ENCODE measurements around the gene APLP1.

Gene APLP1

DNA sequence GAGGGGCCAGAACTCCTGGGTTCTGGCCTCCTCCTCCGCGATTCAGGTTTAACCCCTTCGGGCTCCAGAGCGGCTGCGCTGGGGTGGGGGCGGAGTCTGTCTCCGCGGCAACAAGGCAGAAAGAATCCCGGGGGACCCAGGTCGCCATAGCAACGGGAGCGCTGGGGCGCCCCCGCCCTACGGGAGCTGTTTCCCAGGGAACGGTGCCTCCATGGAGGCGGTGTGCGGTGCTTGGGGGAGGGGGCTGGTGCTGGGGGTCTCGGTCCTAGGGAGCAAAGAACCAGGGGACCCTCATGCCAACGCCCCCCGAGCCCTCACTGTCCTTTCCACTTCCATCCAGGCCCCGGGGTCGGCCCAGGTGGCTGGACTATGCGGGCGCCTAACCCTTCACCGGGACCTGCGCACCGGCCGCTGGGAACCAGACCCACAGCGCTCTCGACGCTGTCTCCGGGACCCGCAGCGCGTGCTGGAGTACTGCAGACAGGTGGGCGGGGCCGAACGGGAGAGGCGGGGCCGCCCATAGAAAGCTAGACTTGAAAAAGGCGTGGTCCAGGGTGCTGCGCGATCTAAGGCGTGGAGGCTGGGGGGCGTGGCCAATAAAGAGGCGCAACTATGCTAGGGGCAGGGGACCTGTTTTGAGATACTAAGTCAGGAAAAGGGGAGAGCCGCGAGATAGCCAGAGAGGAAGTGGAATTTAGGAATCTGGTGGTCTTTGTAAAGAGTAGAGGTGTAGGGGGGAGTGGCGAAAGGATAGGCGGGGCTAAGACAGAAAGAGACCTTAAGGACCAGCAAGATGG lies 1.2 kb downstream of the APLP1 start:
- TF ChIP-seq, protein P1, sequence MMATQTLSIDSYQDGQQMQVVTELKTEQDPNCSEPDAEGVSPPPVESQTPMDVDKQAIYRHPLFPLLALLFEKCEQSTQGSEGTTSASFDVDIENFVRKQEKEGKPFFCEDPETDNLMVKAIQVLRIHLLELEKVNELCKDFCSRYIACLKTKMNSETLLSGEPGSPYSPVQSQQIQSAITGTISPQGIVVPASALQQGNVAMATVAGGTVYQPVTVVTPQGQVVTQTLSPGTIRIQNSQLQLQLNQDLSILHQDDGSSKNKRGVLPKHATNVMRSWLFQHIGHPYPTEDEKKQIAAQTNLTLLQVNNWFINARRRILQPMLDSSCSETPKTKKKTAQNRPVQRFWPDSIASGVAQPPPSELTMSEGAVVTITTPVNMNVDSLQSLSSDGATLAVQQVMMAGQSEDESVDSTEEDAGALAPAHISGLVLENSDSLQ (IDR thresholded peaks at IDR 0.05) = no peak
- TF ChIP-seq L3MBTL2 (conservative IDR thresholded peaks at IDR 0.05) = peak; percentile 94
- POLR2A ChIA-PET = interaction anchor here (0.6 to 2.7 kb wide), 6 partner anchors 31 to 222 kb away, joined by 3 to 10 read pairs (median 4); partner anchors contain the start of genes COX6B1, LIN37, NFKBID and PSENEN
- CTCF ChIA-PET = interaction anchor here (0.6 to 1.6 kb wide), 2 partner anchors 62 to 257 kb away, joined by 4 to 5 read pairs; no protein-coding TSS in a partner anchor
- peak; percentile 90 for DNase-seq (ENCODE audit: extremely low spot score)

DNA sequence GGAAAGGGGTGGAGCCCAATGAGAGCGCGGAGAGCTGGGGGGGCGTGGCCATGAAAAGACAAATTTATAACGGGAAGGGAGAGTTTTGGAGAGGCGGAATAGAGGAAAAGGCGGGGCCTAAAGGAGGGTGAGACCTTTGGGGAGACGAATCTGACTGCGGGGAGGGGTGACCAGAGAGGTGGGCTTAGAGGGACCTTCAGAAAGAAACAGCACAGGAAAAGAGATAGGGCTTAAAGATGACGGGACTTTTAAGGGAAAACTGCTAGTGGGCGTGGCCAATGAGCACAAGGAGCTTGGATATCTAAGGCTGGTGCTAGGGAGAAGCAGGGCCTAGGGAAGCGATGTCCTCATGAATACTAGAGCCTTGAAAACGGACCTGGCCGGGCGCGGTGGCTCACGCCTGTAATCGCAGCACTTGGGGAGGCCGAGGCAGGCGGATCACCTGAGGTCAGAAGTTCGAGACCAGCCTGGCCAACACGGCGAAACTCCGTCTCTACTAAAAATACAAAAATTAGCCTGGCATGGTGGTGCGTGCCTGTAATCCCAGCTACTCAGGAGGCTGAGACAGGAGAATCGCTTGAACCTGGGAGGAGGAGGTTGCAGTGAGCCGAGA lies 1.9 kb downstream of the APLP1 start:
- ChIA-PET CTCF (interaction anchor here (0.6 to 1.6 kb wide), 2 partner anchors 61 to 256 kb away, joined by 4 to 5 read pairs; no protein-coding TSS in a partner anchor), POLR2A (interaction anchor here (0.6 to 2.7 kb wide), 6 partner anchors 30 to 222 kb away, joined by 3 to 10 read pairs (median 4); partner anchors contain the start of genes COX6B1, LIN37, NFKBID and PSENEN)
- peak; percentile 79 for DNase-seq (ENCODE audit: extremely low spot score)

DNA sequence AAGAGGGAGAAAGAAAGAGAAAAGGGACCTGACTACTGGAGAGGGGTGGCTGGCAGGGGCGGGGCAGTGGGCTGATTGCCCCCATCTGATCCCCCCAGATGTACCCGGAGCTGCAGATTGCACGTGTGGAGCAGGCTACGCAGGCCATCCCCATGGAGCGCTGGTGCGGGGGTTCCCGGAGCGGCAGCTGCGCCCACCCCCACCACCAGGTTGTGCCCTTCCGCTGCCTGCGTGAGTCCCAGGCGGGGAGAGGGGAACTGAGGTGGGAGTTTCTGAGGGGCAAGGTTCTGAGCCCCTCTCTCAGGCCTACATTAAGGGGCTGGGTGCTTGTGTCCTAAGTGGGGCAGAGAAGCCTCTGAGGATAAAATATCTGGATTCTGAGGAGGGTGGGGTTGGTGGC lies 2.4 kb downstream of the APLP1 start:
- no peak for DNase-seq (ENCODE audit: extremely low spot score)
- POLR2A ChIA-PET = interaction anchor here (2.2 kb wide), 1 partner anchor 223 kb away, joined by 8 read pairs; the partner anchor contains the start of gene COX6B1
- CTCF ChIA-PET = interaction anchor here (1.6 kb wide), 1 partner anchor 60 kb away, joined by 4 read pairs; no protein-coding TSS in a partner anchor
- TF ChIP-seq BHLHE40 (IDR thresholded peaks at IDR 0.05; ENCODE audit: borderline replicate concordance) = no peak
- TF ChIP-seq TARDBP (IDR thresholded peaks at IDR 0.05) = no peak

DNA sequence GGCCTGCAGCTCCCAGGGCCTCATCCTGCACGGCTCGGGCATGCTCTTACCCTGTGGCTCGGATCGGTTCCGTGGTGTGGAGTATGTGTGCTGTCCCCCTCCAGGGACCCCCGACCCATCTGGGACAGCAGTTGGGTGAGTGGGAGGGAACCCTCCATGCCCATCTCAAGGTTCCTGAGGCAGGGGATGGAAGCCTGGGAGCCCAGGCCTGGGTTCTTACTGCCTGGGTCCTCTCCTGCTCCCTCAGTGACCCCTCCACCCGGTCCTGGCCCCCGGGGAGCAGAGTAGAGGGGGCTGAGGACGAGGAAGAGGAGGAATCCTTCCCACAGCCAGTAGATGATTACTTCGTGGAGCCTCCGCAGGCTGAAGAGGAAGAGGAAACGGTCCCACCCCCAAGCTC lies 3.2 kb downstream of the APLP1 start:
- POLR2A ChIA-PET = no interaction called here
- TF ChIP-seq TARDBP (IDR thresholded peaks at IDR 0.05) = no peak
- no peak for TF ChIP-seq ARNT (IDR thresholded peaks at IDR 0.05)
- TF ChIP-seq, protein P1 (IDR thresholded peaks at IDR 0.05) = no peak
- DNase-seq (ENCODE audit: extremely low spot score) = no peak
- CTCF ChIA-PET = no interaction called here

DNA sequence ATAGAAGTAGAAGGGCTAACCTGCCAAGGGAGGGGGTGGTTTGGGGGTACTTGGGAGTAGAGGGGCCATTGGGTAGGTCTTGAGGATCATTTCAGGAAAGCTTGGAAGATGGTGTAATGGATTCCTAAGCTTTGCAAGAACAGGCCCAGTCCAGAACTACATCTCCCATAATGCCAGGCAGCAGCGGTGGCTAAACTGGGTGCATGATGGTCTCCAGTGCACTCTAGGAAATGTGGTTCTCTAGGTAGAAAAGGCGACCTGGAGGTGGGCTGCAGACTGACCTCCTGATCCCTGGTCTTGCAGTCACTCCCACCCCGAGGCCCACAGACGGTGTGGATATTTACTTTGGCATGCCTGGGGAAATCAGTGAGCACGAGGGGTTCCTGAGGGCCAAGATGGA lies 3.8 kb downstream of the APLP1 start:
- no peak for TF ChIP-seq NFRKB (IDR thresholded peaks at IDR 0.05)
- no peak for TF ChIP-seq CTBP1 (IDR thresholded peaks at IDR 0.05; ENCODE audit: borderline replicate concordance)
- TF ChIP-seq FOXM1 (IDR thresholded peaks at IDR 0.05; ENCODE audit: borderline replicate concordance) = no peak
- TF ChIP-seq SP1 (IDR thresholded peaks at IDR 0.05) = no peak
- no peak for TF ChIP-seq HDGF (IDR thresholded peaks at IDR 0.05; ENCODE audit: borderline replicate concordance)
- no peak for DNase-seq (ENCODE audit: extremely low spot score)
- POLR2A ChIA-PET = no interaction called here
- CTCF ChIA-PET = no interaction called here

DNA sequence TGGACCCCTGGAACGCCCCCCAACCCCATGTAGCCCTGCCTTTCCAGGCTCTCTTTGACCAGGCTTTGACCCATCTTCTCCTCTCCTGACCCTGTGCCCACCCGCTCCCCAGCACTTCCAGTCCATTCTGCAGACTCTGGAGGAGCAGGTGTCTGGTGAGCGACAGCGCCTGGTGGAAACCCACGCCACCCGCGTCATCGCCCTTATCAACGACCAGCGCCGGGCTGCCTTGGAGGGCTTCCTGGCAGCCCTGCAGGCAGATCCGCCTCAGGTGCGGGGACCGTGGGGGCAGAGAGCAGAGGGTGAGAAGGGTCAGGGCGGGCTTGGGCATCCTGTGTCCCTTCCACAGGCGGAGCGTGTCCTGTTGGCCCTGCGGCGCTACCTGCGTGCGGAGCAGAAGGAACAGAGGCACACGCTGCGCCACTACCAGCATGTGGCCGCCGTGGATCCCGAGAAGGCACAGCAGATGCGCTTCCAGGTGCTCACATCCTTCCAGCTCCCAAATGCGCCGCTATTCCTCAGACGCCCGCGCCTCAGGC lies 6.1 kb downstream of the APLP1 start:
- TF ChIP-seq FOXK2 (IDR thresholded peaks at IDR 0.05) (no peak), ZNF384 (IDR thresholded peaks at IDR 0.05) (no peak), BHLHE40 (IDR thresholded peaks at IDR 0.05; ENCODE audit: borderline replicate concordance) (no peak), ELF4 (IDR thresholded peaks at IDR 0.05) (no peak), ARNT (IDR thresholded peaks at IDR 0.05) (no peak), SUZ12 (IDR thresholded peaks at IDR 0.05) (no peak), L3MBTL2 (conservative IDR thresholded peaks at IDR 0.05) (no peak), FOXM1 (IDR thresholded peaks at IDR 0.05; ENCODE audit: borderline replicate concordance) (no peak), FOXA1 (IDR thresholded peaks at IDR 0.05) (no peak), TARDBP (IDR thresholded peaks at IDR 0.05) (no peak), LEF1 (IDR thresholded peaks at IDR 0.05; ENCODE audit: borderline replicate concordance) (no peak), CTBP1 (IDR thresholded peaks at IDR 0.05; ENCODE audit: borderline replicate concordance) (no peak), NFRKB (IDR thresholded peaks at IDR 0.05) (no peak), HDGF (IDR thresholded peaks at IDR 0.05; ENCODE audit: borderline replicate concordance) (no peak), SP1 (IDR thresholded peaks at IDR 0.05) (no peak)
- TF ChIP-seq, protein P1 (IDR thresholded peaks at IDR 0.05) = no peak
- DNase-seq (ENCODE audit: extremely low spot score) = no peak
- ChIA-PET CTCF (no interaction called here), POLR2A (no interaction called here)

DNA sequence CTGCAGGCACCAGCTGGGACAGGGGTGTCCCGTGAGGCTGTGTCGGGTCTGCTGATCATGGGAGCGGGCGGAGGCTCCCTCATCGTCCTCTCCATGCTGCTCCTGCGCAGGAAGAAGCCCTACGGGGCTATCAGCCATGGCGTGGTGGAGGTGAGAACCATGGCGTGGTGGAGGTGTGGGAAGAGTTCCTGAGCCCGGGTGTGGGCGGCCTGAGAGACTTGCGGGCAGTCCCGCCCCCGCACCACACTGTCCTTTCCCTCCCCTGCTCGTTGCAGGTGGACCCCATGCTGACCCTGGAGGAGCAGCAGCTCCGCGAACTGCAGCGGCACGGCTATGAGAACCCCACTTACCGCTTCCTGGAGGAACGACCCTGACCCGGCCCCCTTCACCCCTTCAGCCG lies 10.7 kb downstream of the APLP1 start:
- no peak for DNase-seq (ENCODE audit: extremely low spot score)
- ChIA-PET POLR2A (interaction anchor here (1.1 to 1.6 kb wide), 2 partner anchors 52 to 139 kb away, joined by 3 to 4 read pairs; no protein-coding TSS in a partner anchor), CTCF (no interaction called here)
- TF ChIP-seq CTBP1 (IDR thresholded peaks at IDR 0.05; ENCODE audit: borderline replicate concordance) = no peak
- no peak for TF ChIP-seq FOXM1 (IDR thresholded peaks at IDR 0.05; ENCODE audit: borderline replicate concordance)
- TF ChIP-seq, protein P1 (IDR thresholded peaks at IDR 0.05) = no peak
- no peak for TF ChIP-seq BHLHE40 (IDR thresholded peaks at IDR 0.05; ENCODE audit: borderline replicate concordance)
- TF ChIP-seq L3MBTL2 (conservative IDR thresholded peaks at IDR 0.05) = no peak

All from HEK293T (cell line).